ENCODE measurements around the gene CCNY. TPM values are rescaled to one million over a fixed set of nuclear protein-coding genes. Genes with fewer than 3 reads are reported as not detected.

CCNY gene
- total and polyA plus RNA-seq, 2 of the 4 experiments (the other 2 are of a cell fraction), result 38.0 to 131 TPM

DNA sequence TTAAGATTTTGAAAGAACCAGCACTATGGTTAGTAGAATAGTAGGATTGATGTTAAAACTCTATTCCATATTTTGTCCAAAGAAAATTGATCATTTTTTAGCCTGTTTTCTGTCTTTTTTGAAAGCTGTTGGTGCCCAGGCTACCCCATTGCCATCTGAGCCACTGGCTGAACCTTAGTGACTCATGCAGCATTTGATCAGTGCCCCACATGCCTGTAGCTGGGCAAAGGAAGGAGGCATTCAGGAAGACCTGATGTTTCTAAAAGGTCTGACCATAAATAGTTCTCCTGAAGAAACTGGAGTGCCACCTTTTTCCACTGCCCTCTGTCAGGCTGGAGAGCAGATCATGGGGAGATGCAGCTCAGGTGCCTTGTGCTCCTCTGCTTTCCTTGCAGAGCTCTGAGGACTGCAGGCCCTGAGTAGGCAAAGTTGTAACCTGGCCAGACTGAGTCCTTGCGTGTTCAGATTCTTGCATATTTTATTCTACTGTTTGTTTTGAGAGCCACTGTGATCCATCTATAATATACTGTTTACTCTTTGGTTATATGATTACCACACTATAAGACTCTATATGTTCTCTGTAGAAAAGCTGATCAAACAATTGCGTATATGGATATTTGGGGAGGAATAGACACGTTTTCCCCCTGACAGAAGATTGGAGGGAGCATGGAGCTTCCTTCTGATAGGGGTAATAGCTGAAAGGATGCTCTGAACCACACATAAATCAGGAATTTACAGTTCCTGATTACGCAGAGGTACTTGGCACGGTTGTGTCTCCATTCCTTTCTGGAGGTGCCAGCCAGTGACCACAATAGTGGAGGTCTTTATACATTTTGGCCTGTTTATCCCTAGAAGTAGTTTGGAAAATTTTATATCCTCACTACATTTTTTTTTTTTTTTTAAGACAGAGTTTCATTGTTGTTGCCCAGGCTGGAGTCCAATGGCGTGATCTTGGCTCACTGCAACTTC, 219.9 kb downstream of the CCNY start (continued):
- TF ChIP-seq, protein P1, sequence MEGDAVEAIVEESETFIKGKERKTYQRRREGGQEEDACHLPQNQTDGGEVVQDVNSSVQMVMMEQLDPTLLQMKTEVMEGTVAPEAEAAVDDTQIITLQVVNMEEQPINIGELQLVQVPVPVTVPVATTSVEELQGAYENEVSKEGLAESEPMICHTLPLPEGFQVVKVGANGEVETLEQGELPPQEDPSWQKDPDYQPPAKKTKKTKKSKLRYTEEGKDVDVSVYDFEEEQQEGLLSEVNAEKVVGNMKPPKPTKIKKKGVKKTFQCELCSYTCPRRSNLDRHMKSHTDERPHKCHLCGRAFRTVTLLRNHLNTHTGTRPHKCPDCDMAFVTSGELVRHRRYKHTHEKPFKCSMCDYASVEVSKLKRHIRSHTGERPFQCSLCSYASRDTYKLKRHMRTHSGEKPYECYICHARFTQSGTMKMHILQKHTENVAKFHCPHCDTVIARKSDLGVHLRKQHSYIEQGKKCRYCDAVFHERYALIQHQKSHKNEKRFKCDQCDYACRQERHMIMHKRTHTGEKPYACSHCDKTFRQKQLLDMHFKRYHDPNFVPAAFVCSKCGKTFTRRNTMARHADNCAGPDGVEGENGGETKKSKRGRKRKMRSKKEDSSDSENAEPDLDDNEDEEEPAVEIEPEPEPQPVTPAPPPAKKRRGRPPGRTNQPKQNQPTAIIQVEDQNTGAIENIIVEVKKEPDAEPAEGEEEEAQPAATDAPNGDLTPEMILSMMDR (conservative IDR thresholded peaks at IDR 0.05; ENCODE audit: low read depth, low read length), result no peak

DNA sequence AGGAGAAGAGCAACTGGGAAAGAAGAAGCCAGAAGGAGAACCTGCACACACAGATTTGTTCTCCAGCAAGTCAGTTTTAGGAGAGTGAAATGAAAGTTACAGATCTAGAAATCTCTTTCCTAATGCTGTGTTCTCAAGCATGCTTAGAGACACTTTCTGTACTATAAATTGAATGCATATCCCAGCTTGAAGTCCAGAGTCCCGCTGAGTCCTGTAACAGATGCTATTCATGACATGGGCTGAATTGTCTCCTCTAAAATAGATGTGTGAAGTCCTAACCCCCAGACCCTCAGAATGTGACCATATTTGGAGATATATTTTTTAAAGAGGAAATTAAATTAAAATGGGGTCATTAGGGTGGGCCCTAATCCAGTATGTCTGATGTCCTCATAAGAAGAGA, 222.0 kb downstream of the CCNY start:
- CTCF ChIA-PET, result no interaction called here
- no peak for ATAC-seq (ENCODE audit: low read depth)
- BruUV-seq (replicated peaks), result no TSS peak

More for the DNA sequence above, 222.0 kb downstream of the CCNY start:
- Histone ChIP-seq H3K36me3 (ENCODE audit: control insufficient read depth, insufficient read depth, low read length) (peaks cover 22% of the 10 kb centered on the region), H3K4me1 (ENCODE audit: control insufficient read depth, insufficient read depth, low read length) (peaks cover 3% of the 10 kb centered on the region; the same call in 1 of the 2 replicates), H3K79me1 (ENCODE audit: low read depth in 1 of 2, low read length in 2 of 2) (peaks cover 8 to 38% of the 10 kb centered on the region in 2 experiments; a peak in 3 of 4 replicates), H3K4ac (ENCODE audit: low read depth, low read length) (no peak overlapping the region), H3K4me3 (ENCODE audit: insufficient read depth, low read depth, low read length) (no peak overlapping the region), H3K9me3 (ENCODE audit: control insufficient read depth, insufficient read depth, low read length) (no peaks in the 10 kb centered on the region), H3K4me2 (ENCODE audit: low read depth, low read length) (no peak overlapping the region), H3K9ac (ENCODE audit: low read depth, low read length) (no peak overlapping the region), H4K5ac (ENCODE audit: low read depth, low read length) (no peak overlapping the region), H2BK120ac (ENCODE audit: low read depth, low read length) (no peak overlapping the region), H3K27ac (ENCODE audit: insufficient read depth, low read length) (no peak overlapping the region), H3K23ac (ENCODE audit: low read depth, low read length) (no peak overlapping the region), H2BK5ac (ENCODE audit: low read depth, low read length, poor library complexity, severe bottlenecking) (no peak overlapping the region), H3K9me1 (ENCODE audit: insufficient read depth, low read length) (peaks cover 7% of the 10 kb centered on the region; the same call in 1 of the 2 replicates), H3K18ac (ENCODE audit: low read depth, low read length) (no peak overlapping the region), H2AK5ac (ENCODE audit: low read depth, low read length) (no peak overlapping the region), H3K56ac (ENCODE audit: extremely low read depth, insufficient read depth, low read length) (no peak overlapping the region), H2BK20ac (ENCODE audit: low read depth, low read length) (no peak overlapping the region), H3K27me3 (ENCODE audit: control insufficient read depth, insufficient read depth, low read length) (no peaks in the 10 kb centered on the region), H4K8ac (ENCODE audit: low read depth in 2 of 2, low read length in 2 of 2) (no peak overlapping the region), H4K91ac (ENCODE audit: insufficient read depth, low read depth, low read length) (no peak overlapping the region), H2BK15ac (ENCODE audit: low read depth, low read length) (no peak overlapping the region), H3K14ac (replicated peaks; ENCODE audit: low read depth, low read length) (no peak overlapping the region), H4K20me1 (ENCODE audit: insufficient read depth, low read length) (0 out of 2 replicates have a peak, but pooled peaks cover 3% of the 10 kb centered on the region), H2AFZ (replicated peaks; ENCODE audit: low read length, poor library complexity) (no peak overlapping the region), H2AK9ac (replicated peaks; ENCODE audit: low read depth, low read length, poor library complexity) (no peak overlapping the region)
- POLR2A ChIA-PET (ENCODE audit: unreplicated experiment), result interaction anchor here (0.5 kb wide), 1 partner anchor 51 kb away, joined by 3 read pairs; no protein-coding TSS in a partner anchor
- TF ChIP-seq RCOR1 (IDR thresholded peaks at IDR 0.05; ENCODE audit: insufficient replicate concordance, low read length) (no peak), RAD21 (IDR thresholded peaks at IDR 0.05; ENCODE audit: low read length) (no peak), SMC3 (IDR thresholded peaks at IDR 0.05; ENCODE audit: low read depth, low read length) (no peak), BHLHE40 (IDR thresholded peaks at IDR 0.05; ENCODE audit: low read depth, low read length) (no peak)
- TF ChIP-seq, protein P2, sequence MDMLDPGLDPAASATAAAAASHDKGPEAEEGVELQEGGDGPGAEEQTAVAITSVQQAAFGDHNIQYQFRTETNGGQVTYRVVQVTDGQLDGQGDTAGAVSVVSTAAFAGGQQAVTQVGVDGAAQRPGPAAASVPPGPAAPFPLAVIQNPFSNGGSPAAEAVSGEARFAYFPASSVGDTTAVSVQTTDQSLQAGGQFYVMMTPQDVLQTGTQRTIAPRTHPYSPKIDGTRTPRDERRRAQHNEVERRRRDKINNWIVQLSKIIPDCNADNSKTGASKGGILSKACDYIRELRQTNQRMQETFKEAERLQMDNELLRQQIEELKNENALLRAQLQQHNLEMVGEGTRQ (IDR thresholded peaks at IDR 0.05; ENCODE audit: low read depth, low read length), result no peak
- in situ Hi-C loops (cut with MboI; ENCODE audit: low sequenced_read_pairs), result loop anchor here (25.0 kb wide), 1 partner anchor 446 kb away; no protein-coding TSS in a partner anchor
- dilution Hi-C loops (cut with HindIII; ENCODE audit: low sequenced_read_pairs, unreplicated experiment), result no loop called here
- intact Hi-C loops (cut with micrococcal nuclease), result no loop called here
- no CpG with 5 or more reads among the region's 1 CpG for WGBS, 2 experiments (ENCODE audit: extremely low coverage in 2 of 2, insufficient read length in 1 of 2)
- no peak for DNase-seq
